ENCODE measurements around the gene BTG1. TPM values are rescaled to one million over a fixed set of nuclear protein-coding genes. Genes with fewer than 3 reads are reported as not detected.

BTG1 gene
- total and polyA plus RNA-seq, 2 of the 4 experiments (the other 2 are of a cell fraction): 3.8 to 33.5 TPM

GRCh38 chr12:92141591-92142121, 4.0 kb downstream of the BTG1 start:
- Histone ChIP-seq H4K8ac (ENCODE audit: low read depth in 2 of 2, low read length in 2 of 2) (no peak overlapping the region), H3K56ac (ENCODE audit: extremely low read depth, insufficient read depth, low read length) (peak overlapping the region; percentile 22; the same call in 1 of the 2 replicates), H3K4me3 (ENCODE audit: insufficient read depth, low read depth, low read length) (peak overlapping the region; percentile 88), H2BK15ac (ENCODE audit: low read depth, low read length) (no peak overlapping the region), H3K36me3 (ENCODE audit: control insufficient read depth, insufficient read depth, low read length) (peaks cover 28% of the 10 kb centered on the region), H4K5ac (ENCODE audit: low read depth, low read length) (no peak overlapping the region), H3K27me3 (ENCODE audit: control insufficient read depth, insufficient read depth, low read length) (no peaks in the 10 kb centered on the region), H4K20me1 (ENCODE audit: insufficient read depth, low read length) (peaks cover 27% of the 10 kb centered on the region), H3K4ac (ENCODE audit: low read depth, low read length) (no peak overlapping the region), H2BK5ac (ENCODE audit: low read depth, low read length, poor library complexity, severe bottlenecking) (peak overlapping the region; percentile 79), H2BK120ac (ENCODE audit: low read depth, low read length) (peak overlapping the region; percentile 5; the same call in 1 of the 2 replicates), H2AK9ac (replicated peaks; ENCODE audit: low read depth, low read length, poor library complexity) (no peak overlapping the region), H3K18ac (ENCODE audit: low read depth, low read length) (peak overlapping the region; percentile 77; the same call in 1 of the 2 replicates), H2AFZ (replicated peaks; ENCODE audit: low read length, poor library complexity) (no peak overlapping the region), H3K14ac (replicated peaks; ENCODE audit: low read depth, low read length) (peak overlapping the region; percentile 50), H2AK5ac (ENCODE audit: low read depth, low read length) (no peak overlapping the region), H3K4me2 (ENCODE audit: low read depth, low read length) (peak overlapping the region; percentile 99), H3K9me3 (ENCODE audit: control insufficient read depth, insufficient read depth, low read length) (no peaks in the 10 kb centered on the region), H2BK20ac (ENCODE audit: low read depth, low read length) (no peak overlapping the region), H4K91ac (ENCODE audit: insufficient read depth, low read depth, low read length) (no peak overlapping the region), H3K9ac (ENCODE audit: low read depth, low read length) (peak overlapping the region; percentile 81), H3K79me1 (ENCODE audit: low read depth in 1 of 2, low read length in 2 of 2) (peaks cover 0 to 10% of the 10 kb centered on the region in 2 experiments; a peak in 2 of 4 replicates), H3K27ac (ENCODE audit: insufficient read depth, low read length) (peak overlapping the region; percentile 65; the same call in 1 of the 2 replicates), H3K9me1 (ENCODE audit: insufficient read depth, low read length) (no peaks in the 10 kb centered on the region), H3K4me1 (ENCODE audit: control insufficient read depth, insufficient read depth, low read length) (peaks cover 2% of the 10 kb centered on the region), H3K23ac (ENCODE audit: low read depth, low read length) (peak overlapping the region; percentile 20; the same call in 1 of the 2 replicates)
- intact Hi-C loops (cut with micrococcal nuclease): loop anchor here (2.0 to 5.0 kb wide), 3 partner anchors 63 to 259 kb away; no protein-coding TSS in a partner anchor
- DNase-seq (no peak), ATAC-seq (ENCODE audit: low read depth) (no peak)
- TF ChIP-seq POLR2A (IDR thresholded peaks at IDR 0.05; ENCODE audit: low read depth, low read length): no peak; the same call in 1 of the 2 replicates
- TF ChIP-seq CHD1 (IDR thresholded peaks at IDR 0.05; ENCODE audit: low read depth, low read length): no peak
- no peak for TF ChIP-seq SMC3 (IDR thresholded peaks at IDR 0.05; ENCODE audit: low read depth, low read length)
- TF ChIP-seq RFX5 (IDR thresholded peaks at IDR 0.05; ENCODE audit: low read depth, low read length): no peak
- TF ChIP-seq, protein P1, sequence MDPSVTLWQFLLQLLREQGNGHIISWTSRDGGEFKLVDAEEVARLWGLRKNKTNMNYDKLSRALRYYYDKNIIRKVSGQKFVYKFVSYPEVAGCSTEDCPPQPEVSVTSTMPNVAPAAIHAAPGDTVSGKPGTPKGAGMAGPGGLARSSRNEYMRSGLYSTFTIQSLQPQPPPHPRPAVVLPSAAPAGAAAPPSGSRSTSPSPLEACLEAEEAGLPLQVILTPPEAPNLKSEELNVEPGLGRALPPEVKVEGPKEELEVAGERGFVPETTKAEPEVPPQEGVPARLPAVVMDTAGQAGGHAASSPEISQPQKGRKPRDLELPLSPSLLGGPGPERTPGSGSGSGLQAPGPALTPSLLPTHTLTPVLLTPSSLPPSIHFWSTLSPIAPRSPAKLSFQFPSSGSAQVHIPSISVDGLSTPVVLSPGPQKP (IDR thresholded peaks at IDR 0.05; ENCODE audit: borderline replicate concordance, low read depth, low read length): no peak
- TF ChIP-seq, protein P2, sequence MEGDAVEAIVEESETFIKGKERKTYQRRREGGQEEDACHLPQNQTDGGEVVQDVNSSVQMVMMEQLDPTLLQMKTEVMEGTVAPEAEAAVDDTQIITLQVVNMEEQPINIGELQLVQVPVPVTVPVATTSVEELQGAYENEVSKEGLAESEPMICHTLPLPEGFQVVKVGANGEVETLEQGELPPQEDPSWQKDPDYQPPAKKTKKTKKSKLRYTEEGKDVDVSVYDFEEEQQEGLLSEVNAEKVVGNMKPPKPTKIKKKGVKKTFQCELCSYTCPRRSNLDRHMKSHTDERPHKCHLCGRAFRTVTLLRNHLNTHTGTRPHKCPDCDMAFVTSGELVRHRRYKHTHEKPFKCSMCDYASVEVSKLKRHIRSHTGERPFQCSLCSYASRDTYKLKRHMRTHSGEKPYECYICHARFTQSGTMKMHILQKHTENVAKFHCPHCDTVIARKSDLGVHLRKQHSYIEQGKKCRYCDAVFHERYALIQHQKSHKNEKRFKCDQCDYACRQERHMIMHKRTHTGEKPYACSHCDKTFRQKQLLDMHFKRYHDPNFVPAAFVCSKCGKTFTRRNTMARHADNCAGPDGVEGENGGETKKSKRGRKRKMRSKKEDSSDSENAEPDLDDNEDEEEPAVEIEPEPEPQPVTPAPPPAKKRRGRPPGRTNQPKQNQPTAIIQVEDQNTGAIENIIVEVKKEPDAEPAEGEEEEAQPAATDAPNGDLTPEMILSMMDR (conservative IDR thresholded peaks at IDR 0.05; ENCODE audit: low read depth, low read length): no peak
- TF ChIP-seq NFE2L2 (IDR thresholded peaks at IDR 0.05; ENCODE audit: low read depth, low read length): no peak
- TF ChIP-seq MAZ (IDR thresholded peaks at IDR 0.05; ENCODE audit: borderline replicate concordance, low read depth, low read length): no peak
- no peak for TF ChIP-seq RAD21 (IDR thresholded peaks at IDR 0.05; ENCODE audit: low read length)
- TF ChIP-seq MAFK (IDR thresholded peaks at IDR 0.05; ENCODE audit: low read depth, low read length): no peak
- no peak for TF ChIP-seq CEBPB (IDR thresholded peaks at IDR 0.05; ENCODE audit: low read depth, low read length)
- ChIA-PET CTCF (interaction anchor here (0.7 to 1.0 kb wide), 2 partner anchors 563 to 760 kb away, joined by 3 to 5 read pairs; no protein-coding TSS in a partner anchor), POLR2A (ENCODE audit: unreplicated experiment) (no interaction called here)
- dilution Hi-C loops (cut with HindIII; ENCODE audit: low sequenced_read_pairs, unreplicated experiment): no loop called here
- no CpG with 5 or more reads among the region's 3 CpGs for WGBS, 2 experiments (ENCODE audit: extremely low coverage in 2 of 2, insufficient read length in 1 of 2)
- in situ Hi-C loops (cut with MboI; ENCODE audit: low sequenced_read_pairs): loop anchor here (5.0 to 10.0 kb wide), 2 partner anchors 431 to 757 kb away; no protein-coding TSS in a partner anchor
- BruUV-seq (replicated peaks): no TSS peak
